Measurements from ENCODE around the gene TACR3. TPM values are rescaled to one million over a fixed set of nuclear protein-coding genes. Genes with fewer than 3 reads are reported as not detected.
"Not testable (repeated sequence)": the region's sequence is repeated elsewhere in the genome, so short reads cannot be mapped to it uniquely, and the experiment has no call there.

TACR3 gene
- polyA plus RNA-seq, 3 donors, result not detected

DNA sequence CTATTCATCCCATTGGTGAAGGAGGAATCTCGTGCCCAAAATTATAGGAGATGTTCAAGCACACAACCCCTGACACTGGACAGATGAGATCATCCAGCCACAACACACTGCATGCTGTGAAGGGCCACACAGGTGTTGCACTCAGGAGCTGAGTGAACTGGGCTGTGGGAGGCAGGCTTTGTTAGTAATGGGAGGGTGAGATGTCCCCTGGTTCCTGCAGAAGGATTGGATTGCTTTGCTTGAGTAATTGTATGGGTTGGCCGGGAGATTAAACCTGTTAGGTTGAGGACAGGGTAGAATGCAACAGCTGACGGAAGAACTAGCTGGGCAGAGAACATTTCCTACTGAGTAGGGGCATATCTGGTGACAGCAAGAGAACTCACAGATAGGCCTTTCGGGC, 152.2 kb downstream of the TACR3 start:
- 88% methylated on average over 3 of the region's 4 CpGs for WGBS (ENCODE audit: insufficient coverage)
- TF ChIP-seq, protein P1, sequence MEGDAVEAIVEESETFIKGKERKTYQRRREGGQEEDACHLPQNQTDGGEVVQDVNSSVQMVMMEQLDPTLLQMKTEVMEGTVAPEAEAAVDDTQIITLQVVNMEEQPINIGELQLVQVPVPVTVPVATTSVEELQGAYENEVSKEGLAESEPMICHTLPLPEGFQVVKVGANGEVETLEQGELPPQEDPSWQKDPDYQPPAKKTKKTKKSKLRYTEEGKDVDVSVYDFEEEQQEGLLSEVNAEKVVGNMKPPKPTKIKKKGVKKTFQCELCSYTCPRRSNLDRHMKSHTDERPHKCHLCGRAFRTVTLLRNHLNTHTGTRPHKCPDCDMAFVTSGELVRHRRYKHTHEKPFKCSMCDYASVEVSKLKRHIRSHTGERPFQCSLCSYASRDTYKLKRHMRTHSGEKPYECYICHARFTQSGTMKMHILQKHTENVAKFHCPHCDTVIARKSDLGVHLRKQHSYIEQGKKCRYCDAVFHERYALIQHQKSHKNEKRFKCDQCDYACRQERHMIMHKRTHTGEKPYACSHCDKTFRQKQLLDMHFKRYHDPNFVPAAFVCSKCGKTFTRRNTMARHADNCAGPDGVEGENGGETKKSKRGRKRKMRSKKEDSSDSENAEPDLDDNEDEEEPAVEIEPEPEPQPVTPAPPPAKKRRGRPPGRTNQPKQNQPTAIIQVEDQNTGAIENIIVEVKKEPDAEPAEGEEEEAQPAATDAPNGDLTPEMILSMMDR (IDR thresholded peaks at IDR 0.05), result no peak

DNA sequence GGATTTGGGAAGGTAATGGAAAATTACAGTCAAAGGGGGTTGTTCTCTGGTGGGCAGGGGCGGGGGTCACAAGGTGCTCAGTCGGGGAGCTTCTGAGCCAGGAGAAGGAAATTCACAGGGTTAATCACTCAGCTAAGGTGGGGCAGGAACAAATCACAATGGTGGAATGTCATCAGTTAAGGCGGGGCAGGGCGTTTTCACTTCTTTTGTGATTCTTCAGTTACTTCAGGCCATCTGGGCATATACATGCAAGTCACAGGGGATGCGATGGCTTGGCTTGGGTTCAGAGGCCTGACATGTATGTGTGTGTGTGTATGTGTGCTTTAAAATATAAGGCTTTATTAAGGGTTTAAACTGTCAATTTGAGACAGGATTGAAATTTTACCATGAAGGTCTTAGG, 160.6 kb downstream of the TACR3 start:
- H3K27ac Mint-ChIP-seq; H3K4me1 Mint-ChIP-seq; H3K27ac ChIP-seq (ENCODE audit: low read depth in 1 of 2, low read length in 2 of 2); H3K4me1 ChIP-seq (ENCODE audit: control insufficient read depth in 1 of 2, insufficient read depth in 2 of 2, low read length in 2 of 2); H3K36me3 Mint-ChIP-seq; H3K9me3 ChIP-seq (replicated peaks in 1 of 2; ENCODE audit: control insufficient read depth in 1 of 2, insufficient read depth in 1 of 2, low read length in 2 of 2); H3K27me3 Mint-ChIP-seq (ENCODE audit: low read depth in 3 of 3); H3K4me3 Mint-ChIP-seq; H4K20me1 ChIP-seq (ENCODE audit: insufficient read depth, low read length); DNase-seq; H3K4me2 ChIP-seq (replicated peaks; ENCODE audit: extremely low read depth, low read length, poor library complexity, severe bottlenecking); intact Hi-C loops (cut with micrococcal nuclease); H2AFZ ChIP-seq (ENCODE audit: insufficient read depth, low read depth, low read length, poor library complexity, severe bottlenecking); H3K36me3 ChIP-seq (replicated peaks in 1 of 2; ENCODE audit: control insufficient read depth in 1 of 2, insufficient read depth in 2 of 2, low read length in 2 of 2); H3K27me3 ChIP-seq (ENCODE audit: control insufficient read depth in 2 of 2, insufficient read depth in 2 of 2, low read length in 2 of 2); H3K9ac ChIP-seq (ENCODE audit: insufficient read depth, low read length, poor library complexity, severe bottlenecking); H3K4me3 ChIP-seq (replicated peaks in 1 of 3; ENCODE audit: low read depth in 2 of 3, low read length in 3 of 3); H3K79me2 ChIP-seq (ENCODE audit: insufficient read depth, low read length): not testable (repeated sequence)
- WGBS (ENCODE audit: insufficient coverage), result 52% methylated on average over 2 of the region's 5 CpGs
- H3K9me3 Mint-ChIP-seq, result peaks cover 7 to 18% (median 13%) of the 10 kb centered on the region in 7 donors

More for the DNA sequence above, 152.2 kb downstream of the TACR3 start:
- Mint-ChIP-seq H3K4me1 (no peaks in the 10 kb centered on the region), H3K27me3 (ENCODE audit: low read depth in 3 of 3) (no peaks in the 10 kb centered on the region), H3K36me3 (no peaks in the 10 kb centered on the region), H3K4me3 (no peak overlapping the region), H3K9me3 (peaks cover 0 to 8% (median 0%) of the 10 kb centered on the region in 7 donors), H3K27ac (no peak overlapping the region)
- intact Hi-C loops (cut with micrococcal nuclease), result no loop called here
- H3K4me3 ChIP-seq (replicated peaks in 1 of 3; ENCODE audit: low read depth in 2 of 3, low read length in 3 of 3), result no peak overlapping the region
- H3K4me1 ChIP-seq (ENCODE audit: control insufficient read depth in 1 of 2, insufficient read depth in 2 of 2, low read length in 2 of 2), result no peaks in the 10 kb centered on the region
- H3K36me3 ChIP-seq (replicated peaks in 1 of 2; ENCODE audit: control insufficient read depth in 1 of 2, insufficient read depth in 2 of 2, low read length in 2 of 2), result no peaks in the 10 kb centered on the region
- H3K9me3 ChIP-seq (replicated peaks in 1 of 2; ENCODE audit: control insufficient read depth in 1 of 2, insufficient read depth in 1 of 2, low read length in 2 of 2), result no peaks in the 10 kb centered on the region
- H3K4me2 ChIP-seq (replicated peaks; ENCODE audit: extremely low read depth, low read length, poor library complexity, severe bottlenecking), result no peak overlapping the region
- no peak for DNase-seq
- no peak overlapping the region for H3K27ac ChIP-seq (ENCODE audit: low read depth in 1 of 2, low read length in 2 of 2)
- H2AFZ ChIP-seq (ENCODE audit: insufficient read depth, low read depth, low read length, poor library complexity, severe bottlenecking), result no peak overlapping the region
- no peaks in the 10 kb centered on the region for H3K79me2 ChIP-seq (ENCODE audit: insufficient read depth, low read length)
- no peaks in the 10 kb centered on the region for H4K20me1 ChIP-seq (ENCODE audit: insufficient read depth, low read length)
- H3K9ac ChIP-seq (ENCODE audit: insufficient read depth, low read length, poor library complexity, severe bottlenecking), result no peak overlapping the region
- no peaks in the 10 kb centered on the region for H3K27me3 ChIP-seq (ENCODE audit: control insufficient read depth in 2 of 2, insufficient read depth in 2 of 2, low read length in 2 of 2)

Data from CD14-positive monocyte (primary cell).